ENCODE results near the gene METTL27.

GRCh38 chr7:73827567-73828106 is 14.7 kb downstream of the METTL27 start:
- TF ChIP-seq POLR2H (tag; IDR thresholded peaks at IDR 0.05; ENCODE audit: low read depth) (no peak), POLR2A (conservative IDR thresholded peaks at IDR 0.05) (no peak), ZNF655 (CRISPR knock-in tag; IDR thresholded peaks at IDR 0.05) (no peak), ZBTB7A (IDR thresholded peaks at IDR 0.05; ENCODE audit: borderline replicate concordance, control insufficient read depth, low read depth, low read length) (no peak; the same call in 1 of the 2 replicates), PTRF (tag; IDR thresholded peaks at IDR 0.05) (no peak), YBX1 (IDR thresholded peaks at IDR 0.05) (no peak), HOMEZ (CRISPR knock-in tag; IDR thresholded peaks at IDR 0.05) (no peak), SMC3 (conservative IDR thresholded peaks at IDR 0.05; ENCODE audit: insufficient read depth, low read depth, low read length) (no peak), CTCF (IDR thresholded peaks at IDR 0.05 in 2 of 3, conservative IDR thresholded peaks at IDR 0.05 in 1 of 3; ENCODE audit: insufficient read depth in 2 of 3, low read depth in 1 of 3, low read length in 3 of 3) (no peak), KDM1A (IDR thresholded peaks at IDR 0.05) (no peak), E2F5 (CRISPR knock-in tag; IDR thresholded peaks at IDR 0.05) (no peak)
